DND-41 (cell line): Measurements from ENCODE around the gene TMEM266.

Experiments used
- CTCF ChIP-seq: IDR thresholded peaks from 2 replicates; pipeline ENCODE4 v1.5.1; 2012; ENCODE audit warnings: borderline replicate concordance, low read length, moderate library complexity, mild to moderate bottlenecking; ENCODE audit not compliant: poor library complexity, severe bottlenecking; ENCODE audit errors: extremely low read depth
- EZH2 ChIP-seq: IDR thresholded peaks from 3 replicates; pipeline ENCODE4 v1.6.1; 2012; ENCODE audit warnings: borderline replicate concordance, low read depth, mild to moderate bottlenecking, moderate library complexity, low read length, inconsistent platforms; ENCODE audit not compliant: severe bottlenecking

GRCh38 chr15:76138436-76138835 is 78.7 kb downstream of the TMEM266 start:
- TF ChIP-seq CTCF (no peak), EZH2 (no peak)
